ENCODE data around the gene MARCO. TPM values are rescaled to one million over a fixed set of nuclear protein-coding genes. Genes with fewer than 3 reads are reported as not detected.

The MARCO gene
- polyA plus RNA-seq, 1 donor (not counting 4 experiments of a cell fraction or from before 2014, with no cell fraction given): 0.13 TPM

GRCh38 chr2:119009110-119009509, 67.1 kb downstream of the MARCO start:
- Histone ChIP-seq H3K79me2 (ENCODE audit: control insufficient read depth, insufficient read depth, low read length) (no peaks in the 10 kb centered on the region), H3K9ac (ENCODE audit: control insufficient read depth, extremely low read depth, insufficient read depth, low read length) (no peak overlapping the region), H3K9me1 (ENCODE audit: control insufficient read depth, extremely low read depth, insufficient read depth, low read length) (no peaks in the 10 kb centered on the region), H3K27me3 (ENCODE audit: control insufficient read depth, extremely low read depth, insufficient read depth, low read length) (peaks cover 46% of the 10 kb centered on the region), H3K9me3 (ENCODE audit: control insufficient read depth, low read depth, low read length) (no peaks in the 10 kb centered on the region), H3K4me2 (ENCODE audit: control insufficient read depth, extremely low read depth, insufficient read depth, low read depth, low read length) (no peak overlapping the region), H3K36me3 (ENCODE audit: control insufficient read depth in 2 of 2, extremely low read depth in 1 of 2, insufficient read depth in 2 of 2, low read length in 2 of 2) (no peaks in the 10 kb centered on the region), H4K20me1 (ENCODE audit: control insufficient read depth, extremely low read depth, insufficient read depth, low read length) (no peaks in the 10 kb centered on the region), H2AFZ (ENCODE audit: control insufficient read depth, low read length) (no peak overlapping the region), H3K27ac (ENCODE audit: control insufficient read depth, insufficient read depth, low read length) (no peak overlapping the region), H3K4me3 (ENCODE audit: control insufficient read depth in 2 of 3, extremely low read depth in 1 of 3, insufficient read depth in 2 of 3, low read depth in 1 of 3, low read length in 3 of 3) (no peak overlapping the region), H3K4me1 (ENCODE audit: control insufficient read depth, extremely low read depth, insufficient read depth, low read length) (peaks cover 2% of the 10 kb centered on the region)
- dilution Hi-C loops (cut with MboI; ENCODE audit: extremely low pct_ligation_motif_present, low sequenced_read_pairs): no loop called here
- TF ChIP-seq CTCF (optimal IDR thresholded peaks at IDR 0.05 in 1 of 3, IDR thresholded peaks at IDR 0.05 in 1 of 3, conservative IDR thresholded peaks at IDR 0.05 in 1 of 3; ENCODE audit: extremely low read depth in 1 of 3, insufficient read depth in 2 of 3, low read length in 3 of 3) (no peak), EZH2 (IDR thresholded peaks at IDR 0.05; ENCODE audit: low read length) (no peak)
- FAIRE-seq: no peak
- no peak for DNase-seq (ENCODE audit: low read depth, low spot score)

GRCh38 chr2:119010336-119010735, 68.3 kb downstream of the MARCO start:
- no peaks in the 10 kb centered on the region for H3K9me3 ChIP-seq (ENCODE audit: control insufficient read depth, low read depth, low read length)
- H2AFZ ChIP-seq (ENCODE audit: control insufficient read depth, low read length): no peak overlapping the region
- no peak overlapping the region for H3K4me3 ChIP-seq (ENCODE audit: control insufficient read depth in 2 of 3, extremely low read depth in 1 of 3, insufficient read depth in 2 of 3, low read depth in 1 of 3, low read length in 3 of 3)
- H3K79me2 ChIP-seq (ENCODE audit: control insufficient read depth, insufficient read depth, low read length): no peaks in the 10 kb centered on the region
- H3K9me1 ChIP-seq (ENCODE audit: control insufficient read depth, extremely low read depth, insufficient read depth, low read length): no peaks in the 10 kb centered on the region
- no peak overlapping the region for H3K27ac ChIP-seq (ENCODE audit: control insufficient read depth, insufficient read depth, low read length)
- DNase-seq (ENCODE audit: low read depth, low spot score) (no peak), FAIRE-seq (no peak)
- peaks cover 46% of the 10 kb centered on the region for H3K27me3 ChIP-seq (ENCODE audit: control insufficient read depth, extremely low read depth, insufficient read depth, low read length)
- H3K9ac ChIP-seq (ENCODE audit: control insufficient read depth, extremely low read depth, insufficient read depth, low read length): no peak overlapping the region
- no peaks in the 10 kb centered on the region for H3K36me3 ChIP-seq (ENCODE audit: control insufficient read depth in 2 of 2, extremely low read depth in 1 of 2, insufficient read depth in 2 of 2, low read length in 2 of 2)
- H3K4me2 ChIP-seq (ENCODE audit: control insufficient read depth, extremely low read depth, insufficient read depth, low read depth, low read length): no peak overlapping the region
- no peaks in the 10 kb centered on the region for H3K4me1 ChIP-seq (ENCODE audit: control insufficient read depth, extremely low read depth, insufficient read depth, low read length)
- no peaks in the 10 kb centered on the region for H4K20me1 ChIP-seq (ENCODE audit: control insufficient read depth, extremely low read depth, insufficient read depth, low read length)
- TF ChIP-seq CTCF (optimal IDR thresholded peaks at IDR 0.05 in 1 of 3, IDR thresholded peaks at IDR 0.05 in 1 of 3, conservative IDR thresholded peaks at IDR 0.05 in 1 of 3; ENCODE audit: extremely low read depth in 1 of 3, insufficient read depth in 2 of 3, low read length in 3 of 3): no peak
- peak; percentile 6 for TF ChIP-seq EZH2 (IDR thresholded peaks at IDR 0.05; ENCODE audit: low read length)
- dilution Hi-C loops (cut with MboI; ENCODE audit: extremely low pct_ligation_motif_present, low sequenced_read_pairs): no loop called here

All from keratinocyte (primary cell).